HL-60 (cell line): Measurements from ENCODE around the gene WTAP.
"Not testable (repeated sequence)": the region's sequence is repeated elsewhere in the genome, so short reads cannot be mapped to it uniquely, and the experiment has no call there.

Experiments
- DNase-seq, 2 experiments: peaks; one replicate each; pipeline ENCODE4 v3.0.0-alpha.2; 2010 to 2020; ENCODE audit warnings: low read depth in 1 of 2, low spot score in 1 of 2
- H3K27ac ChIP-seq: fragments of 250-450 bp; sonication (Bioruptor Pico); replicated peaks from 2 replicates; pipeline ENCODE4 v1.5.1; 2020; ENCODE audit warnings: mild to moderate bottlenecking, moderate library complexity
- H3K27me3 ChIP-seq: fragments of 250-450 bp; sonication (Bioruptor Pico); 2 replicates; pipeline ENCODE4 v1.5.1; 2021; ENCODE audit warnings: mild to moderate bottlenecking, moderate library complexity; ENCODE audit not compliant: insufficient read depth, poor library complexity, severe bottlenecking
- H3K4me3 ChIP-seq: replicated peaks from 2 replicates; pipeline ENCODE4 v1.5.1; 2011; ENCODE audit warnings: mild to moderate bottlenecking, control low read depth, low read length; ENCODE audit not compliant: insufficient read depth
- GABPA ChIP-seq: IDR thresholded peaks from 2 replicates; pipeline ENCODE4 v1.6.1; 2012; ENCODE audit warnings: low read depth
- POLR2AphosphoS5 ChIP-seq: IDR thresholded peaks from 2 replicates; pipeline ENCODE4 v1.6.1; 2012; ENCODE audit warnings: low read depth
- SPI1 ChIP-seq: IDR thresholded peaks from 2 replicates; pipeline ENCODE4 v1.6.1; 2012; ENCODE audit warnings: low read depth, mild to moderate bottlenecking, borderline replicate concordance
- TF ChIP-seq, protein P1 (sequence below): IDR thresholded peaks from one replicate; pipeline ENCODE4 v1.5.1; 2011; ENCODE audit warnings: low read length, control low read depth, inconsistent platforms; ENCODE audit not compliant: insufficient read depth
- TF ChIP-seq, protein P2 (sequence below): IDR thresholded peaks from 2 replicates; pipeline ENCODE4 v1.6.1; 2012; ENCODE audit warnings: low read depth; ENCODE audit not compliant: insufficient replicate concordance

WTAP gene

DNA sequence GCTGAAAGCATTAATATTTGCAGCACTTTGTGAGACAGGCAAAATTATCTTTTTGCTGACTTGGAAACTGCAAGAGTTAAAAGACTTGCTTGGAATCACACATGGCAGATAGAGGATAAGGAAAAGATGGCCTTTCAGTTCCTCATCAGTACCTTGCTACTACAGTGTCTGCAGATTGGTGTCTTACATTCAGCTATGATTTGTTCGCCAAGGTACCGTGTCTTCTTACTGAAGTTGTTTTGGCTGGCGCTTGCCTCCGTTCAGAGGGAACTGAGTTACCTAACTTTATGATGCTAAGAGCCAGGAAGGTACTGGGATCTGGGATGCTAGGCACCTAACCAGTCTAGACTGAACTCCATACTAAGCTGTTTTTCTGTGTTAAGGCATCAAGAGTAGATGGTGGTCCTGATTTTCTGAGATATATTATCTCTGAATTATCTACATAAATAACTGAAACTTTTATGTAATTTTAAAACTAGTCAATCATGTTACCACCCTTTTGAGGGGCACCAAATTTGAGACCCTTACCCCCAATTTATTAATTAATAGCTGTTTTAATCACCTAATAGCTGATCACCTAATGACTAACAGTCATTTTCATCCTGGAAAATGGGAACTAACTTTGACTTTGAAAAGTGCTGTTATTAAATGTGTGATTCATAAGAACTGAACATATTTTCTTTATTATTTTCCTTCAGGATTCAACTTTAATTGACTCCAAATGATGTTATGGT, 2.5 kb downstream of the WTAP start:
- no peak for TF ChIP-seq SPI1
- no peak for TF ChIP-seq GABPA
- TF ChIP-seq, protein P1, sequence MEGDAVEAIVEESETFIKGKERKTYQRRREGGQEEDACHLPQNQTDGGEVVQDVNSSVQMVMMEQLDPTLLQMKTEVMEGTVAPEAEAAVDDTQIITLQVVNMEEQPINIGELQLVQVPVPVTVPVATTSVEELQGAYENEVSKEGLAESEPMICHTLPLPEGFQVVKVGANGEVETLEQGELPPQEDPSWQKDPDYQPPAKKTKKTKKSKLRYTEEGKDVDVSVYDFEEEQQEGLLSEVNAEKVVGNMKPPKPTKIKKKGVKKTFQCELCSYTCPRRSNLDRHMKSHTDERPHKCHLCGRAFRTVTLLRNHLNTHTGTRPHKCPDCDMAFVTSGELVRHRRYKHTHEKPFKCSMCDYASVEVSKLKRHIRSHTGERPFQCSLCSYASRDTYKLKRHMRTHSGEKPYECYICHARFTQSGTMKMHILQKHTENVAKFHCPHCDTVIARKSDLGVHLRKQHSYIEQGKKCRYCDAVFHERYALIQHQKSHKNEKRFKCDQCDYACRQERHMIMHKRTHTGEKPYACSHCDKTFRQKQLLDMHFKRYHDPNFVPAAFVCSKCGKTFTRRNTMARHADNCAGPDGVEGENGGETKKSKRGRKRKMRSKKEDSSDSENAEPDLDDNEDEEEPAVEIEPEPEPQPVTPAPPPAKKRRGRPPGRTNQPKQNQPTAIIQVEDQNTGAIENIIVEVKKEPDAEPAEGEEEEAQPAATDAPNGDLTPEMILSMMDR = no peak
- TF ChIP-seq POLR2AphosphoS5 = no peak
- TF ChIP-seq, protein P2, sequence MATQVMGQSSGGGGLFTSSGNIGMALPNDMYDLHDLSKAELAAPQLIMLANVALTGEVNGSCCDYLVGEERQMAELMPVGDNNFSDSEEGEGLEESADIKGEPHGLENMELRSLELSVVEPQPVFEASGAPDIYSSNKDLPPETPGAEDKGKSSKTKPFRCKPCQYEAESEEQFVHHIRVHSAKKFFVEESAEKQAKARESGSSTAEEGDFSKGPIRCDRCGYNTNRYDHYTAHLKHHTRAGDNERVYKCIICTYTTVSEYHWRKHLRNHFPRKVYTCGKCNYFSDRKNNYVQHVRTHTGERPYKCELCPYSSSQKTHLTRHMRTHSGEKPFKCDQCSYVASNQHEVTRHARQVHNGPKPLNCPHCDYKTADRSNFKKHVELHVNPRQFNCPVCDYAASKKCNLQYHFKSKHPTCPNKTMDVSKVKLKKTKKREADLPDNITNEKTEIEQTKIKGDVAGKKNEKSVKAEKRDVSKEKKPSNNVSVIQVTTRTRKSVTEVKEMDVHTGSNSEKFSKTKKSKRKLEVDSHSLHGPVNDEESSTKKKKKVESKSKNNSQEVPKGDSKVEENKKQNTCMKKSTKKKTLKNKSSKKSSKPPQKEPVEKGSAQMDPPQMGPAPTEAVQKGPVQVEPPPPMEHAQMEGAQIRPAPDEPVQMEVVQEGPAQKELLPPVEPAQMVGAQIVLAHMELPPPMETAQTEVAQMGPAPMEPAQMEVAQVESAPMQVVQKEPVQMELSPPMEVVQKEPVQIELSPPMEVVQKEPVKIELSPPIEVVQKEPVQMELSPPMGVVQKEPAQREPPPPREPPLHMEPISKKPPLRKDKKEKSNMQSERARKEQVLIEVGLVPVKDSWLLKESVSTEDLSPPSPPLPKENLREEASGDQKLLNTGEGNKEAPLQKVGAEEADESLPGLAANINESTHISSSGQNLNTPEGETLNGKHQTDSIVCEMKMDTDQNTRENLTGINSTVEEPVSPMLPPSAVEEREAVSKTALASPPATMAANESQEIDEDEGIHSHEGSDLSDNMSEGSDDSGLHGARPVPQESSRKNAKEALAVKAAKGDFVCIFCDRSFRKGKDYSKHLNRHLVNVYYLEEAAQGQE = no peak
- H3K27ac ChIP-seq = no peak overlapping the region
- peak; percentile 14 to 62 for DNase-seq
- H3K4me3 ChIP-seq = peak overlapping the region; percentile 77
- no peaks in the 10 kb centered on the region for H3K27me3 ChIP-seq

DNA sequence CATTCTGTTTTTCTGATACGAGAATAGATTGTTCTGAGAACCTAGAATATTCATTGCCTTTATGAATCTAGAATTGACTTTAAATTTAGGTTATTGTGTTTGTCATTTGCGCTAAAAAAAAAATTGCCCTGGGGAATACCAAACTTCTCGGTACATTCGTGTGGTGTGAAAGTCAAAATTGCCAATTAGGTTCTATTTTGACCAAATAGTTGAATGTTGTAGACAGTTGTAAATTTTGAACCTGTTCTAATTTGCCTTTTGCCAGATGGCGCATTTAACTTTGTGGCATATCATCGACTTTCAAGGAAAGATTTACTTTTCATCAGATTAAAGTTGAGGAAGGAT, 3.0 kb downstream of the WTAP start:
- DNase-seq = no peak
- H3K4me3 ChIP-seq = no peak overlapping the region

DNA sequence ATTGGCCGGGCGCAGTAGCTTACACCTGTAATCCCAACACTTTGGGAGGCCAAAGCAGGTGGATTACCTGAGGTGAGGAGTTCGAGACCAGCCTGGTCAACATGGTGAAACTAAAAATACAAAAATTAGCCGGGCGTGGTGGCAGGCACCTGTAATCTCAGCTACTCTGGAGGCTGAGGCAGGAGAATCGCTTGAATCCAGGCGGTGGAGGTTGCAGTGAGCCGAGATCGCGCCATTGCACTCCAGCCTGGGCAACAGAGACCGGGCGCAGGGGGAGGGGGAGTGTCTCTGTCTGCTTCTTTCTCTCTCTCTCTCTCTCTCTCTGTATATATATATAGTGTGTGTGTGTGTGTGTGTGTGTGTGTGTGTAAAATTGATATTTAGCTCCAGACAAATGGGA, 5.2 kb downstream of the WTAP start:
- H3K27ac ChIP-seq, H3K4me3 ChIP-seq, H3K27me3 ChIP-seq, DNase-seq: not testable (repeated sequence)

More for the DNA sequence above, 3.0 kb downstream of the WTAP start:
- no peaks in the 10 kb centered on the region for H3K27me3 ChIP-seq
- no peak overlapping the region for H3K27ac ChIP-seq
- TF ChIP-seq POLR2AphosphoS5 = no peak
- TF ChIP-seq, protein P1 = no peak

DNA sequence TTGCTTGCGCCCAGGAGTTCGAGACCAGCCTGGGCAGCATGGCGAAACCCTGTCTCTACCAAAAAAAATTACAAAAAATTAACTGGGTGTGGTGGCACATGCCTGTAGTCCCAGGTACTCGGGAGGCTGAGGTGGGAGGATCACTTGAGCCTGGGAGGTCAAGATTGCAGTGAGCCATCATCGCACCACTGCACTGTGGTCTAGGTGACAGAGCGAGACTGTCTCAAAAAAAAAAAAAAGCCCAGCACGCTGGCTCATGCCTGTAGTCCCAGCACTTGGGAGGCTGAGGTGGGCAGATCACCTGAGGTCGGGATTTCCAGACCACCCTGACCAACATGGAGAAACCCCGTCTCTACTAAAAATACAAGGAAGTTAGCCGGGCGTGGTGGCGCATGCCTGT, 6.1 kb downstream of the WTAP start:
- H3K27me3 ChIP-seq, H3K27ac ChIP-seq, DNase-seq, H3K4me3 ChIP-seq: not testable (repeated sequence)

DNA sequence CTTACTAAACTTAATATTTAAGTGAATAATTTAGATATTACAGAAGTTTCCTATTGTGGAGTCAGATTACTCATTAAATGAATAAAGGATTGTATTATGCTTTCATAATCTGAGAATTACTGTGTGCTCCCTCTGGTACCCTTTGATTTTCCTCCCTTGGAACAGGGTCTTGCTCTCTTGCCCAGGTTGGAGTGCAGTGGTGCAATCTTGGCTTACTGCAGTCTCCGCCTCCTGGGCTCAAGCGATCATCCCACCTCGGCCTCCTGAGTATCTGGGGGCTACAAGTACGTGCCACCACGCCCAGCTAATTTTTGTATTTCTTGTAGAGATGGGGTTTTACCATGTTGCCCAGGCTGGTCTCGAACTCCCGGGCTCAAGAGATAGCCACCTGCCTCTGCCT, 9.6 kb downstream of the WTAP start:
- no peak overlapping the region for H3K27ac ChIP-seq
- H3K4me3 ChIP-seq = no peak overlapping the region
- TF ChIP-seq, protein P2 = no peak
- TF ChIP-seq SPI1 = no peak
- TF ChIP-seq GABPA = no peak
- TF ChIP-seq POLR2AphosphoS5 = no peak
- TF ChIP-seq, protein P1 = no peak
- no peaks in the 10 kb centered on the region for H3K27me3 ChIP-seq
- DNase-seq = no peak
